Tibial artery (tissue), 4 donors: ENCODE results near the gene SAMD8.

Experiments used
- DNase-seq, 2 donors: peaks; one replicate each; pipeline ENCODE4 v3.0.0-alpha.2; 2019
- H3K27ac ChIP-seq, 2 donors: fragments of 200-600 bp; sonication (generic) in 1 of 2; 1 replicate in 1 of 2; 2 replicates in 1 of 2; pipeline ENCODE4 v1.5.1; 2018 to 2019; ENCODE audit warnings: mild to moderate bottlenecking in 1 of 2
- H3K27me3 ChIP-seq, 2 donors: fragments of 200-600 bp; sonication (generic) in 1 of 2; one replicate each; pipeline versions ENCODE4 v1.5.1 to v1.6.0; 2016 to 2019
- H3K36me3 ChIP-seq, 3 donors: fragments of 200-600 bp; sonication (generic) in 2 of 3; one replicate each; pipeline ENCODE4 v1.5.1; 2016 to 2019; ENCODE audit warnings: mild to moderate bottlenecking in 2 of 3
- H3K4me1 ChIP-seq, 4 donors: fragments of 200-600 bp; sonication (generic) in 2 of 4; 1 replicate in 3 of 4; 2 replicates in 1 of 4; pipeline ENCODE4 v1.5.1; 2016 to 2019
- H3K4me3 ChIP-seq, 2 donors: fragments of 200-600 bp; sonication (generic) in 1 of 2; 1 replicate in 1 of 2; 2 replicates in 1 of 2; pipeline ENCODE4 v1.5.1; 2018 to 2019; ENCODE audit warnings: mild to moderate bottlenecking in 2 of 2
- H3K9me3 ChIP-seq, 3 donors: fragments of 200-600 bp; sonication (generic) in 1 of 3; one replicate each; pipeline ENCODE4 v1.5.1; 2016 to 2019
- intact Hi-C: fragments of 100-400 bp; cut with DNase I; formaldehyde crosslinking; loops from one replicate; pipeline ENCODE4 v1.15.0; 2023; ENCODE audit warnings: low total_unique reads
- TF ChIP-seq, protein P1 (sequence below), 2 experiments: fragments of 200-600 bp in 1 of 2; fragments of 450-650 bp in 1 of 2; IDR thresholded peaks; one replicate each; pipeline ENCODE4 v1.5.1; 2017 to 2019; ENCODE audit warnings: antibody characterized with exemption in 2 of 2, mild to moderate bottlenecking in 1 of 2, moderate library complexity in 1 of 2

The SAMD8 gene

DNA sequence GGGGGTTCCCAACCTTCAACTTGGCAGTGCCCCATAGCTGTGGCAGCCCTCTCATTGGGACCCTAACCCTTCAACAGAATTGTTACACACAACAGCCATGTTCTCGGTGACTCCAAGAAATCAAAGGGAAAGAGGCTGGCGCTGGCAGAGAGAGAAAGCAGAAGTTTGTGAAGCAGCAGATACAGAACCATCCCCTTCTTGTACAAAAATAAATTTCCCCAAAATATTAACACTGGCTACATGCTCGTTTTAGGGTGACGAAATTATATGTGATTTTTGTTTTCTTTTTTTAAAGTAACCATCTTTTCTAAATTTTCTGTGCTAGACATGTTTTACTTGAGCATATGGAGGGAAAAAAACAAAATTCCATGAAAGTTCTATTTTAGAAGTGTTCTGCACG is 45.2 kb upstream of the SAMD8 start:
- no peaks in the 10 kb centered on the region for H3K27me3 ChIP-seq
- intact Hi-C loops, result no loop called here
- H3K9me3 ChIP-seq, result no peaks in the 10 kb centered on the region
- H3K36me3 ChIP-seq, result no peaks in the 10 kb centered on the region
- no peak overlapping the region for H3K27ac ChIP-seq
- peaks cover 0 to 15% (median 5%) of the 10 kb centered on the region in 4 donors for H3K4me1 ChIP-seq
- TF ChIP-seq, protein P1, sequence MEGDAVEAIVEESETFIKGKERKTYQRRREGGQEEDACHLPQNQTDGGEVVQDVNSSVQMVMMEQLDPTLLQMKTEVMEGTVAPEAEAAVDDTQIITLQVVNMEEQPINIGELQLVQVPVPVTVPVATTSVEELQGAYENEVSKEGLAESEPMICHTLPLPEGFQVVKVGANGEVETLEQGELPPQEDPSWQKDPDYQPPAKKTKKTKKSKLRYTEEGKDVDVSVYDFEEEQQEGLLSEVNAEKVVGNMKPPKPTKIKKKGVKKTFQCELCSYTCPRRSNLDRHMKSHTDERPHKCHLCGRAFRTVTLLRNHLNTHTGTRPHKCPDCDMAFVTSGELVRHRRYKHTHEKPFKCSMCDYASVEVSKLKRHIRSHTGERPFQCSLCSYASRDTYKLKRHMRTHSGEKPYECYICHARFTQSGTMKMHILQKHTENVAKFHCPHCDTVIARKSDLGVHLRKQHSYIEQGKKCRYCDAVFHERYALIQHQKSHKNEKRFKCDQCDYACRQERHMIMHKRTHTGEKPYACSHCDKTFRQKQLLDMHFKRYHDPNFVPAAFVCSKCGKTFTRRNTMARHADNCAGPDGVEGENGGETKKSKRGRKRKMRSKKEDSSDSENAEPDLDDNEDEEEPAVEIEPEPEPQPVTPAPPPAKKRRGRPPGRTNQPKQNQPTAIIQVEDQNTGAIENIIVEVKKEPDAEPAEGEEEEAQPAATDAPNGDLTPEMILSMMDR (IDR thresholded peaks at IDR 0.05), result no peak
- H3K4me3 ChIP-seq, result no peak overlapping the region
- DNase-seq, result no peak

DNA sequence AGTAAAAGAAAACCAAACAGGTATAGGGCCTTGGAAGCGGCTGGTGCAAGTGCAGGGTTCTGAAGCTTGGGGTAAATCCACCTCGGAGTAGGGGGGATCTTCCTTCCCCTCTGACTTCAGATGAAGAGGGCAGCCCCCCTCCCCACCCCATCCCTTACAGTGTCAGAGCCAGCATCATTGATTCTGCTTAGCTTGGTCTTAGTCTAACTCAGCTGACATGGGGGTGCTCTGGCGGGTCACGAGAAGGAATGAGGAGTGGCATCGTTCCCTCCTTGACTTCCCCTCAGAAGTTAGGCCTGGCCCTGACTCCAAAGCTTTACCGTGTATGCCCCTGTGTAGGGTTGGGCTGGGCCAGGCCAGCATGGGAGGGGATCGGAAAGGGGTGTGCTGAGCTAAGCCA is 44.2 kb upstream of the SAMD8 start:
- no peak for DNase-seq
- H3K4me3 ChIP-seq, result no peak overlapping the region
- intact Hi-C loops, result no loop called here
- H3K4me1 ChIP-seq, result peaks cover 0 to 16% (median 5%) of the 10 kb centered on the region in 4 donors
- H3K9me3 ChIP-seq, result no peaks in the 10 kb centered on the region
- no peaks in the 10 kb centered on the region for H3K36me3 ChIP-seq
- no peaks in the 10 kb centered on the region for H3K27me3 ChIP-seq
- no peak overlapping the region for H3K27ac ChIP-seq
- TF ChIP-seq, protein P1 (IDR thresholded peaks at IDR 0.05), result no peak

DNA sequence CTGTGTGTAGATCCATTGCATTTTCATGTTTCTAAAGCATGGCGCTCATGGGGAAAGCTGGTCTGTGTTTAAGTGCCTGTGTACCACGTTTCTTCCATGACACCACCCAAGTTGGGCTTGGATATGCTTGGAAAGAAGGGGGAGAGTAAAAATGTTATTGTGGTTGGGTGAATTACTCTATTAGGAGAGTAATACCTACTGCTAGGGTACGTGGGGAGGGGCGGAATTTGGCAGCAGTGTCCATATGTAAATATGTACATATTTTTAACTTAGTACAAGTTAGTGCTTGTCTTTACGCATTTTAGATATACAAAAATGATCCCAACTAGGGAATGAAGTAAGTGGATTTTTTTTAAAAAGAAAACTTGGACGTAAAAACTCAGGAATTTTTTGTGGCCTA is 42.9 kb upstream of the SAMD8 start:
- Histone ChIP-seq H3K4me1 (peaks cover 0 to 16% (median 5%) of the 10 kb centered on the region in 4 donors), H3K27me3 (no peaks in the 10 kb centered on the region), H3K36me3 (no peaks in the 10 kb centered on the region), H3K9me3 (no peaks in the 10 kb centered on the region), H3K4me3 (no peak overlapping the region), H3K27ac (no peak overlapping the region)
- DNase-seq, result no peak
- TF ChIP-seq, protein P1 (IDR thresholded peaks at IDR 0.05), result no peak
- intact Hi-C loops, result no loop called here

- no peaks in the 10 kb centered on the region for H3K9me3 ChIP-seq
- H3K36me3 ChIP-seq, result no peaks in the 10 kb centered on the region
- no peak for DNase-seq
- intact Hi-C loops, result no loop called here
- no peak overlapping the region for H3K4me3 ChIP-seq
- H3K4me1 ChIP-seq, result peaks cover 0 to 9% (median under 1%) of the 10 kb centered on the region in 4 donors
- H3K27me3 ChIP-seq, result no peaks in the 10 kb centered on the region
- H3K27ac ChIP-seq, result no peak overlapping the region
- TF ChIP-seq, protein P1 (IDR thresholded peaks at IDR 0.05), result no peak
Measured at GRCh38 chr10:75070476-75070875, 41.0 kb upstream of the SAMD8 start.

- Histone ChIP-seq H3K36me3 (no peaks in the 10 kb centered on the region), H3K27ac (no peak overlapping the region), H3K9me3 (no peaks in the 10 kb centered on the region), H3K4me1 (peaks cover 0 to 9% (median 0%) of the 10 kb centered on the region in 4 donors), H3K4me3 (no peak overlapping the region), H3K27me3 (no peaks in the 10 kb centered on the region)
- intact Hi-C loops, result no loop called here
- DNase-seq, result no peak
- TF ChIP-seq, protein P1 (IDR thresholded peaks at IDR 0.05), result no peak
Measured at GRCh38 chr10:75070961-75071428, 40.5 kb upstream of the SAMD8 start.

DNA sequence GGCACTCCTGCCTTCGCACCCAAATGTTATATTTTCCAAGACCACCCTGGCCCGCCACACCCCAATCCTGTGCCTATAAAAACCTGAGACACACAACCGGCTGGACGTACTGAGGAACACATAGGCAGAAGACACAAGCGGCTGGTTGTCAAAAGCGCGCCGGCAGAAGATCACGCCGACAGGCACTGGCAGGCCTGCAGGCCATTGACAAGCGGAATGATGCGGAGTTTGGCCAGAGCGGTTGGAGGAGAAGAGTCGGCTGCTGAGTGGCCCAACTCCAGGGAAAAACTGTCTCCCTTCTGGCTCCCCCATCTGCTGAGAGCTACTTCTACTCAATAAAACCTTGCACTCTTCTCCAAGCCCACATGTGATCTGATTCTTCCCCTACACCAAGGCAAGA is 39.7 kb upstream of the SAMD8 start:
- Histone ChIP-seq H3K4me3 (no peak overlapping the region), H3K27me3 (no peaks in the 10 kb centered on the region), H3K4me1 (peaks cover 0 to 5% (median 0%) of the 10 kb centered on the region in 4 donors), H3K27ac (no peak overlapping the region), H3K9me3 (no peaks in the 10 kb centered on the region), H3K36me3 (no peaks in the 10 kb centered on the region)
- intact Hi-C loops, result no loop called here
- no peak for DNase-seq
- TF ChIP-seq, protein P1 (IDR thresholded peaks at IDR 0.05), result no peak
